ENCODE measurements around the gene TBC1D14.

TBC1D14 gene

GRCh38 chr4:6898763-6899162 lies 10.9 kb upstream of the TBC1D14 start:
- no peaks in the 10 kb centered on the region for H3K79me2 ChIP-seq (ENCODE audit: insufficient read depth, low read length)
- no peak for TF ChIP-seq EZH2phosphoT487 (conservative IDR thresholded peaks at IDR 0.05; ENCODE audit: low read length)
- no peaks in the 10 kb centered on the region for H4K20me1 ChIP-seq (ENCODE audit: low read depth, low read length)
- H3K9me2 ChIP-seq (replicated peaks; ENCODE audit: insufficient read depth, low read length) = no peaks in the 10 kb centered on the region
- H3K27ac ChIP-seq (ENCODE audit: low read depth, low read length) = no peak overlapping the region
- no peak overlapping the region for H3K9ac ChIP-seq (ENCODE audit: low read length)
- H3K4me3 ChIP-seq (ENCODE audit: insufficient read depth, low read length, poor library complexity, severe bottlenecking) = no peak overlapping the region
- H3K4me2 ChIP-seq (ENCODE audit: low read depth, low read length, poor library complexity, severe bottlenecking) = no peak overlapping the region
- no peaks in the 10 kb centered on the region for H3F3A ChIP-seq (ENCODE audit: insufficient read depth)
- no peaks in the 10 kb centered on the region for H3K9me3 ChIP-seq (ENCODE audit: insufficient read depth, low read length)
- no peaks in the 10 kb centered on the region for H3K27me3 ChIP-seq (ENCODE audit: low read length)
- no peaks in the 10 kb centered on the region for H3K36me3 ChIP-seq (ENCODE audit: low read length)
- H2AFZ ChIP-seq (ENCODE audit: low read depth, low read length, severe bottlenecking) = no peak overlapping the region

- no peak overlapping the region for H3K4me3 ChIP-seq (ENCODE audit: insufficient read depth, low read length, poor library complexity, severe bottlenecking)
- H2AFZ ChIP-seq (ENCODE audit: low read depth, low read length, severe bottlenecking) = no peak overlapping the region
- H3K27ac ChIP-seq (ENCODE audit: low read depth, low read length) = no peak overlapping the region
- H3K9me2 ChIP-seq (replicated peaks; ENCODE audit: insufficient read depth, low read length) = no peaks in the 10 kb centered on the region
- no peaks in the 10 kb centered on the region for H3K79me2 ChIP-seq (ENCODE audit: insufficient read depth, low read length)
- H3F3A ChIP-seq (ENCODE audit: insufficient read depth) = no peaks in the 10 kb centered on the region
- H3K36me3 ChIP-seq (ENCODE audit: low read length) = no peaks in the 10 kb centered on the region
- no peaks in the 10 kb centered on the region for H3K9me3 ChIP-seq (ENCODE audit: insufficient read depth, low read length)
- H3K9ac ChIP-seq (ENCODE audit: low read length) = no peak overlapping the region
- H3K27me3 ChIP-seq (ENCODE audit: low read length) = no peaks in the 10 kb centered on the region
- TF ChIP-seq EZH2phosphoT487 (conservative IDR thresholded peaks at IDR 0.05; ENCODE audit: low read length) (no peak), CTCF (IDR thresholded peaks at IDR 0.05; ENCODE audit: insufficient read depth, low read length, poor library complexity, severe bottlenecking) (no peak)
- H4K20me1 ChIP-seq (ENCODE audit: low read depth, low read length) = no peaks in the 10 kb centered on the region
- H3K4me2 ChIP-seq (ENCODE audit: low read depth, low read length, poor library complexity, severe bottlenecking) = no peak overlapping the region
Measured at GRCh38 chr4:6900181-6900812, 9.3 kb upstream of the TBC1D14 start.

GRCh38 chr4:6900956-6901355 lies 8.7 kb upstream of the TBC1D14 start:
- Histone ChIP-seq H3K9ac (ENCODE audit: low read length) (no peak overlapping the region), H3K27me3 (ENCODE audit: low read length) (no peaks in the 10 kb centered on the region), H3K9me2 (replicated peaks; ENCODE audit: insufficient read depth, low read length) (no peaks in the 10 kb centered on the region), H4K20me1 (ENCODE audit: low read depth, low read length) (no peaks in the 10 kb centered on the region), H3K9me3 (ENCODE audit: insufficient read depth, low read length) (no peaks in the 10 kb centered on the region), H3K79me2 (ENCODE audit: insufficient read depth, low read length) (no peaks in the 10 kb centered on the region), H3F3A (ENCODE audit: insufficient read depth) (no peaks in the 10 kb centered on the region), H3K4me3 (ENCODE audit: insufficient read depth, low read length, poor library complexity, severe bottlenecking) (no peak overlapping the region), H3K27ac (ENCODE audit: low read depth, low read length) (no peak overlapping the region), H3K4me2 (ENCODE audit: low read depth, low read length, poor library complexity, severe bottlenecking) (no peak overlapping the region), H3K36me3 (ENCODE audit: low read length) (no peaks in the 10 kb centered on the region), H2AFZ (ENCODE audit: low read depth, low read length, severe bottlenecking) (no peak overlapping the region)
- TF ChIP-seq CTCF (IDR thresholded peaks at IDR 0.05; ENCODE audit: insufficient read depth, low read length, poor library complexity, severe bottlenecking) (no peak), EZH2phosphoT487 (conservative IDR thresholded peaks at IDR 0.05; ENCODE audit: low read length) (no peak)

GRCh38 chr4:6901669-6902317 lies 7.8 kb upstream of the TBC1D14 start:
- H2AFZ ChIP-seq (ENCODE audit: low read depth, low read length, severe bottlenecking) = no peak overlapping the region
- no peaks in the 10 kb centered on the region for H3K9me3 ChIP-seq (ENCODE audit: insufficient read depth, low read length)
- no peaks in the 10 kb centered on the region for H3K79me2 ChIP-seq (ENCODE audit: insufficient read depth, low read length)
- H3K27me3 ChIP-seq (ENCODE audit: low read length) = no peaks in the 10 kb centered on the region
- no peaks in the 10 kb centered on the region for H3F3A ChIP-seq (ENCODE audit: insufficient read depth)
- H3K36me3 ChIP-seq (ENCODE audit: low read length) = no peaks in the 10 kb centered on the region
- H3K4me3 ChIP-seq (ENCODE audit: insufficient read depth, low read length, poor library complexity, severe bottlenecking) = no peak overlapping the region
- no peaks in the 10 kb centered on the region for H3K9me2 ChIP-seq (replicated peaks; ENCODE audit: insufficient read depth, low read length)
- H4K20me1 ChIP-seq (ENCODE audit: low read depth, low read length) = no peaks in the 10 kb centered on the region
- no peak overlapping the region for H3K27ac ChIP-seq (ENCODE audit: low read depth, low read length)
- no peak overlapping the region for H3K4me2 ChIP-seq (ENCODE audit: low read depth, low read length, poor library complexity, severe bottlenecking)
- no peak overlapping the region for H3K9ac ChIP-seq (ENCODE audit: low read length)
- TF ChIP-seq EZH2phosphoT487 (conservative IDR thresholded peaks at IDR 0.05; ENCODE audit: low read length) = no peak
- no peak for TF ChIP-seq CTCF (IDR thresholded peaks at IDR 0.05; ENCODE audit: insufficient read depth, low read length, poor library complexity, severe bottlenecking)

All from SU-DHL-6 (cell line).